ENCODE measurements around the gene MTX1.
"Not testable (repeated sequence)": the region's sequence is repeated elsewhere in the genome, so short reads cannot be mapped to it uniquely, and the experiment has no call there.

Gene MTX1

GRCh38 chr1:155236451-155236850 lies 28.0 kb downstream of the MTX1 start:
- no peak for DNase-seq (ENCODE audit: low read depth)

GRCh38 chr1:155241069-155241679 lies 32.7 kb downstream of the MTX1 start:
- DNase-seq (ENCODE audit: low read depth) = peak; percentile 36

GRCh38 chr1:155241841-155242264 lies 33.4 kb downstream of the MTX1 start:
- DNase-seq (ENCODE audit: low read depth) = no peak

GRCh38 chr1:155242805-155243358 lies 34.4 kb downstream of the MTX1 start:
- no peak for DNase-seq (ENCODE audit: low read depth)

GRCh38 chr1:155244368-155245162 lies 36.1 kb downstream of the MTX1 start:
- peak; percentile 80 for DNase-seq (ENCODE audit: low read depth)

GRCh38 chr1:155245163-155245524 lies 36.6 kb downstream of the MTX1 start:
- DNase-seq (ENCODE audit: low read depth) = no peak

GRCh38 chr1:155246796-155247195 lies 38.3 kb downstream of the MTX1 start:
- DNase-seq (ENCODE audit: low read depth) = not testable (repeated sequence)

- no peak for DNase-seq (ENCODE audit: low read depth)
Measured at GRCh38 chr1:155247667-155248553, 39.4 kb downstream of the MTX1 start.

GRCh38 chr1:155250246-155250632 lies 41.7 kb downstream of the MTX1 start:
- no peak for DNase-seq (ENCODE audit: low read depth)

GRCh38 chr1:155250633-155251449 lies 42.3 kb downstream of the MTX1 start:
- DNase-seq (ENCODE audit: low read depth) = peak; percentile 84

GRCh38 chr1:155251566-155251965 lies 43.1 kb downstream of the MTX1 start:
- no peak for DNase-seq (ENCODE audit: low read depth)

GRCh38 chr1:155253208-155253607 lies 44.7 kb downstream of the MTX1 start:
- no peak for DNase-seq (ENCODE audit: low read depth)

- DNase-seq (ENCODE audit: low read depth) = no peak
Measured at GRCh38 chr1:155253797-155254196, 45.3 kb downstream of the MTX1 start.

GRCh38 chr1:155254228-155254713 lies 45.8 kb downstream of the MTX1 start:
- no peak for DNase-seq (ENCODE audit: low read depth)

GRCh38 chr1:155254714-155255242 lies 46.3 kb downstream of the MTX1 start:
- DNase-seq (ENCODE audit: low read depth) = no peak

- DNase-seq (ENCODE audit: low read depth) = peak; percentile 56
Measured at GRCh38 chr1:155255243-155256007, 46.9 kb downstream of the MTX1 start, which contains the start of gene ENTREP3. TSS of gene ENTREP3 (minus strand) at chr1:155255483. CDS start at chr1:155254877, 606 bp downstream.

GRCh38 chr1:155256058-155256852 lies 47.8 kb downstream of the MTX1 start:
- DNase-seq (ENCODE audit: low read depth) = no peak

GRCh38 chr1:155260276-155260675 lies 51.8 kb downstream of the MTX1 start:
- DNase-seq (ENCODE audit: low read depth) = no peak

- DNase-seq (ENCODE audit: low read depth) = no peak
Measured at GRCh38 chr1:155261493-155261851, 53.0 kb downstream of the MTX1 start.
